Dermis blood vessel endothelial cell (primary cell): ENCODE data around the gene TPSD1. TPM values are rescaled to one million over a fixed set of nuclear protein-coding genes. Genes with fewer than 3 reads are reported as not detected.
"Not testable (repeated sequence)": the region's sequence is repeated elsewhere in the genome, so short reads cannot be mapped to it uniquely, and the experiment has no call there.

Source experiments
- DNase-seq: peaks from one replicate; pipeline ENCODE4 v3.0.0; 2010
- total RNA-seq: library from RNA; depleted of rRNA; stranded (reverse); fragments of >200 nt; gene quantifications from 2 replicates; pipeline ENCODE4 v1.2.3, GENCODE V29; 2014

The TPSD1 gene
- not detected in 2 replicates for total RNA-seq

DNA sequence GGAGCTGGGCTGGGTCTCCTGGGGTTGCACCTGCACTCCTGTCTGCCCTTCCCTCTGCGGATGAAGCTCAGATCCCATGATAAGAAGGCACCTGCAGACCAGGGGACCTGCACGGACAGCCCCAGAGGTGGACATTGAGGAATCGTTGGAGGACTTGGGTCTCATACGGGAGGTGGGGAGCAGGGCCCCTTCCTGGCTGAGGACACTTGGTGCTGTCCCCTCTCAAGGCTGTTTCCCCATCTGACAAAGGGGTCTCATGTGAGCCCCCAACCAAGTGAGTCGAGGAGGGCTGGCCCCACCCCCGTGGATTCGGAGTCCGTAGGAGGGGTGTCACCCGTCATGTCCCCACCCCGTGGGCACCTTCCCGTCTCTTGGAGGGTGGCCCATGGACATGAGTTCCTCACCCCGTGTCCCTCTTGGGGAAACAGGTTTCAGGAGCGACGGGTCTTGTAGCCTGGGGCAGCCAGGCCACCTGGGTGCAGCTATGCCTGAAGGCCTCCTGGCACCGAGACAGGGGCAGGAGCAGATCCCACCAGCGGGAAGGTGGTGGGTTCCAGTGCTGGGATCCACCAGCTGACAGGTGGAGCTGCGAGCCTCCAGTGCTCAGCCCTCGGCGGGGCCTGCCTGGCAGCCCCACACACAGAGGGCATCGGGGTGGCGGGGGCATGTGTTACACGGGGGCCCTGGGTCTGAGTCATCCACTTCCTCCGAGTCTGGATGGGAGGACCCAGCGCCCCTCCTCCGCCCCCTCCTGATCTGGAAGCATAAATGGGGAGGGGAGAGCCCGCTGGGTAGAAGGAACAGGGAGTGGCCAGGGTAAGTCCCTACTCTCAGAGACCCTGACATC, at the start of gene TPSD1:
TPSD1 (plus strand) TSS at position 794 of the 847 bp plus-strand sequence. CDS start 212 bp downstream, outside the sequence.
- DNase-seq = not testable (repeated sequence)

DNA sequence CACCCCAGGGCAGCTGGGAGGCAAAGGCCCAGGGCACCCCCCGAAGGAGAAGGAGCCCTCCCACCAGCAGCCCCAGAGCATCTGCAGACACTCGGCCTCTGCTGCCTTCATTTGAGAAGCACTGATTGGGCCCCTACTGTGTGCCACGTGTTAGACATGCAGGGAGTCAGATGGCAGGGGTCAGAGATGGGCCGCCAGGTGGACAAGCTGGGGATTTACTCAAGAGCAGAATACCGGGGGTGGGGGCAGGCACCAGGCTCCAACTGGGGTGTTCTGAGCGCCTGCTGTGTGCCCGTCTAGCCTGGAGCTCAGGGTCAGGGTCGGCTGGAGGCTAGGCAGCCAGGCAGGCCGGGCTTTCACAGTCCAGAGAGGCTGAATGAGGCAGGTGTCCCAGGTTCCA, 49.5 kb upstream of the TPSD1 start:
- DNase-seq = no peak

DNA sequence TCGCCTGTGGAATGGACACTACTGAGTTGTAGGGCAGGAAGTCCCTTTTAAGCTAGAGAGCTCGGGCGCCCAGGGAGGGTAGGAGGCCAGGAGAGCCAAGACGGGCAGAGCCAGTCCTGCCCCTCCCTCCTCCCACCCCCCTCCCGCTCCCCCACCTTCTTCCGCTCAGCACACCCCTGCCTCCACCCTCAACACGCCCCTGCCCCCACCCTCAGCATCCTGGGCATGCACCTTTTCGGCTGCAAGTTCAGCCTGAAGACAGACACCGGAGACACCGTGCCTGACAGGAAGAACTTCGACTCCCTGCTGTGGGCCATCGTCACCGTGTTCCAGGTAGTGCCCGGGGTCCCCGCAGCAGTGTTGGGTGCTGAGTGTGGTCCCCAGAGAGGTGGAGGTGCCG, 49.1 kb upstream of the TPSD1 start:
- DNase-seq = no peak

DNA sequence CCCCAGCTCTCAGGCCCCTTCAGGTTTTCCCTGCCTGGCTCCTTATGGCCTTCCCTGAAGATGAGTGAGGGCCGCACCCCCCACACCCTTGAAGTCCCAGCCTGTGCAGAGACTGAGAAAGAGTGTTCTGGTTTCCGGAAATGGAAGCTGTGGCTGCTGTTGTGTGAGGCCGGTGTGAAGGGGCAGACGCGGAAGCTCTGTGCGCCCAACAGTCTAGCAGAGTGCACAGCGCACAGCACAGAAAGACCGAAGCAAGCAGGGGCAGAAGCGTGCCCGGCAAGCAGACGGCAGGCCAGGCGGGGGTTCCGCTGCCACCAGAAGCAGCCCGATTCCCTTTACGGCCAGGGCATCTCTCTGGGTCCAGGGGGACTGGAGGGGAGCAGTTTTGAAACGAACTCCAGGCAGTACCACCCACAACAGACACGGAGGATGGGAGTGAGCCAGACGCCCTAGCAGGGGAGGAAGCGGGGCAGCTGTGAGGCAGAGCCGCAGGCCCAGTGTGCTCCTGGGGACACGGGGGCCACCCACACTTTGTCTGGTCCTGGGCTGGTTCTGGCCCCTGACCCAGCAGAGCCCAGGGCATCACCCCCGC, 47.5 kb upstream of the TPSD1 start:
- no peak for DNase-seq

DNA sequence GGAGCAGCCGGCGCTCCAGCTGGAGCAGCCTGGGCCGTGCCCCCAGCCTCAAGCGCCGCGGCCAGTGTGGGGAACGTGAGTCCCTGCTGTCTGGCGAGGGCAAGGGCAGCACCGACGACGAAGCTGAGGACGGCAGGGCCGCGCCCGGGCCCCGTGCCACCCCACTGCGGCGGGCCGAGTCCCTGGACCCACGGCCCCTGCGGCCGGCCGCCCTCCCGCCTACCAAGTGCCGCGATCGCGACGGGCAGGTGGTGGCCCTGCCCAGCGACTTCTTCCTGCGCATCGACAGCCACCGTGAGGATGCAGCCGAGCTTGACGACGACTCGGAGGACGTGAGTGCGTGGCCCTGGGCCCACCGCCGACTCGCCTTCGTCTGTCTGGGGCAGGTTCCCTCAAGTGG, 46.8 kb upstream of the TPSD1 start:
- DNase-seq = no peak

DNA sequence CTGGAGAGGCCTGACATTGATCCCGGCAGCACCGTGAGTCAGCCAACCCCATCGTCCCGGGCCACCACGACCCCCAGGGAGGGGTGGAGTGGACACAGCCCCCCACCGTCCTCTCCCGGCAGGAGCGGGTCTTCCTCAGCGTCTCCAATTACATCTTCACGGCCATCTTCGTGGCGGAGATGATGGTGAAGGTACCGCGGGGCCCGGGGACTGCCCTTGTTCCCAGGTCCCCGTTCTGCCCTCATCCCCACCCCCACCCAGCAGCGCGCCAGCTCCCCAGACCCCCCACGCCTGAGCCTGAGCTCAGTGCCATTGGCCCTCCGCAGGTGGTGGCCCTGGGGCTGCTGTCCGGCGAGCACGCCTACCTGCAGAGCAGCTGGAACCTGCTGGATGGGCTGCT, 45.4 kb upstream of the TPSD1 start:
- no peak for DNase-seq

DNA sequence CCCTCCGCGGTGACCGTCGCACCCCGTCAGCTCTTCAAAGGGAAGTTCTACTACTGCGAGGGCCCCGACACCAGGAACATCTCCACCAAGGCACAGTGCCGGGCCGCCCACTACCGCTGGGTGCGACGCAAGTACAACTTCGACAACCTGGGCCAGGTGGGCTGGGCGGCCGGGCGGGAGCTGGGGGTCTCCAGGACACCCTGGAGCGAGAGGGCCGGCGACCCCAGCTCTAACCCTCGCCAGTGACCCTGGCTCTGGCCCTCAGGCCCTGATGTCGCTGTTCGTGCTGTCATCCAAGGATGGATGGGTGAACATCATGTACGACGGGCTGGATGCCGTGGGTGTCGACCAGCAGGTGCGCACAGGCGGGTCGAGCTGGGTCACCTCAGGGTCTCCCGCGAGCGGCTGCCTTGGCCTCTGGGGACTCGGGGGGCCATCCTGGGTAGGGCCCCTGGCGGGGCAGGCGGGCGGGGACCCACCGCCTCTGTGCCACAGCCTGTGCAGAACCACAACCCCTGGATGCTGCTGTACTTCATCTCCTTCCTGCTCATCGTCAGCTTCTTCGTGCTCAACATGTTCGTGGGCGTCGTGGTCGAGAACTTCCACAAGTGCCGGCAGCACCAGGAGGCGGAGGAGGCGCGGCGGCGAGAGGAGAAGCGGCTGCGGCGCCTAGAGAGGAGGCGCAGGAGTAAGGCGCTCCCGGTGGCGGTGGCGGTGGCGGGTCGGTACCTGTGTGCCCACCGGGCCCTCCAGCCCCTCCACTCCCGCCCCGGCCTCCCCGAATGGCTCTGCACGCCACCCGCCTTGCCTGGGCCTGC, 44.2 kb upstream of the TPSD1 start:
- no peak for DNase-seq

DNA sequence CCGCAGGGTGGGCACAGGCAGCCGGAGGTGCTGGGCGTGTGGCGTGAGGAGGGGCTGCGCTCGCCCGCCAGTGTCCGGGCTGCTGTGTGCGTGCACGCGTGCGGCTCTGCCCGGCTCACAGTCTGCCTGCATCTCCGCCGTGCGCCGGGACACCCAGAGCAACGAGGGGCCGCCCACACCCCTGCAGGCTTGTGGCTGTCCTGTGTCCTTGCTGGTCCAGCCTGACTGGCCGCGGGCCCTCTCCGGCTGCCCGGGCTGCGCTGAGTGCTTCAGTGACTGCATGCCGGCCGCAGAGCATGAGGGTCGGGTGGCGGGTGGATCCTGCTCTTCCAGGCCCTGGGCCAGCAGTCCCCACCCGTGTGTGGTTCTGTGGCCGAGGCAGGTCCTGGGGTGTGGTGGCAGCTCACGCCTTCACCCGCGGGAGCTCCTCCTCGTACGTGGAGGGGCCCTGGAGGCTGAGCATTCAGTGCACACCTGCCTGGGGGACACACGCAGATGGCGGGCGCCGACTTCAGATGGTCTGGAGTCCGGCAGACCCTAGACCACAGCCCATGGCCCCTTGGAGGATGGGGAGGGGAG, 43.2 kb upstream of the TPSD1 start:
- no peak for DNase-seq

DNA sequence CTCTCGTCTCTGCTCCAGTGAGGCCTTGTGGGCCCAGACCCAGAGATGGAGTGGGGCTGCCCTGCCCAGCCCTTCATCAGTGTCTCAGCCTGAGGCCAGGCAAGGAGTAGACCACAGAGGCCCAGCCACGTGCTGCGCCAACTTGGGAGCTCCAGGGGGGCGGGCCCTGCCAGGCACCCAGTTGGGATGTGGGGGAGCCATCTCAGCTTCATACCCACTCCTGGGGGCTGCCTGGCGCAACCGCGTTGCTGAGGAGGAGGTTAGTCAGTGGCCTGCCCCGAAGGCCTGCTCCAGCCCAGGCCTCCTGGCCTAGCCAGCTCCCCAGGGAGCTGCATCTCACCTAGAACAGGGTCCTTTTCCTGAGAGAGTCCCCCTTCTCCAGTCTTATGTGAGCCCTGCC, 42.6 kb upstream of the TPSD1 start:
- no peak for DNase-seq

DNA sequence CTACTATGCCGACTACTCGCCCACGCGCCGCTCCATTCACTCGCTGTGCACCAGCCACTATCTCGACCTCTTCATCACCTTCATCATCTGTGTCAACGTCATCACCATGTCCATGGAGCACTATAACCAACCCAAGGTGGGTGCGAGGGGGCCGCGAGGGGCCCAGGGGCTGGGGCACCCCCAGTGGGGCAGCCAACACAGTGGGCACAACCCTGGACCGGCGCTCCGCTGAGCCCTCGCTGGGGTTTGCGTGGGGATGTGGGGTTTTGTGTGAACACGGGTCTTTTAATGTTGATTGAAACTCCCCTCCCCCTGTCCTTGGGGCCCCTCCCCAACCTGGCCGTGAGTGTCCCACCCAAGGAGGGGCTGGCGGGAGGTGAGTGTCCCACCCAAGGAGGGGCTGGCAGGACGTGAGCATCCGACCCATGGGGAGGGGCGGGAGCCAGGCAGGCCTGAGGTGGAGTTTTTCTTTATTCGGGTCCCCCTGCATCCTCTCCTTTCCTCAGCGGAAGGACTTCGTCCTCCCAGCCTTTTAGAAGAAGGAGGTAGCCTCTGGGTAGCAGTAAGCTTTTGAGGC, 42.0 kb upstream of the TPSD1 start:
- DNase-seq = no peak

DNA sequence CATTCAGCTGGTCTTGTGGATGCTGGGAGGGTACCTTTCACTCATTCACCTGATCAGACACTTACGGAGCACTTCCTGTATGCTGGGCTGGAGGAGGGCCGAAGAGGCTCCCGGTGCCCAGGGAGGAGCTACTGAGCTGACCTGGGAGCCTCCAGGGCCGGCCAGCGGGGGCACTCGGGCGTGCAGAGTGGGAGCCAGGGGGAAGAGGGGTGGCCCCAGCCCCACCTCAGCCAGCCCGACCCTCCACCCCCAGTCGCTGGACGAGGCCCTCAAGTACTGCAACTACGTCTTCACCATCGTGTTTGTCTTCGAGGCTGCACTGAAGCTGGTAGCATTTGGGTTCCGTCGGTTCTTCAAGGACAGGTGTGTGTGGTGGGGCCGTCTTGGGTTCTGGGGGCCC, 41.1 kb upstream of the TPSD1 start:
- no peak for DNase-seq

DNA sequence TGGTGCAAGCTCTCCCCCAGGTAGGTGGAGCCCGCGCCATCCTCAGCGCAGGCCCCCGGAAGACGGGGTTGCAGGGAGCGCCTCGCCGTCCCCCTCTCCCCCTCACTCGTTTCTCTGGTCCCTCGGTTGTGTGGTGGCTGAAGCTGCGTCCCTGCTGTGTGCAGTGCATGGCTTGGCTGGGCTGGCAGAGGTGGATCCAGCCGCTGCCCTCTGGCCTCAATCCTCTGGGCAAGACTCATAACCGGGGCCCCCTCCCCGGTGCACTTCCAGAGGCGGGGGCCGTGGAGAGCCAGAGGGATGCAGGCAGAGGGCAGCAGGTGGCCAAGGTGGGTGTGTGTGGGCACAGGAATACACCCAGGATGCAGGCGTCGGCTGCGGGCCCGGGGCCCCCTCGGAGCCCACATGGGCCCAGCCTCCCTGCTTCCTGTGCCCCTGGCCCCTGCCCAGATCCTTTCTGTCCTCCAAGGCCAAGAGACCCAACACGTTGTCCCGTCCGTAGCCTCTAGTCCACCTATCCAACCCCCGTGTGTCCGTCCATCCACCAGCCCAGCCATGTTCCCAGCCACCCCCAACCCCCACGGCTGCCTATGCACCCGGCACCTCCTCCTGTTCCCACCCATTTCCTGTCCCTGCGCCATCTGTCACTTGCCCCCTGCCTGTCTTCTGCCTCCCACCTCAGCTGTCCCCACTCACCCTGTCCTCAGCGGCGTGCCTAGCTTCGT, 40.1 kb upstream of the TPSD1 start:
- DNase-seq = no peak

DNA sequence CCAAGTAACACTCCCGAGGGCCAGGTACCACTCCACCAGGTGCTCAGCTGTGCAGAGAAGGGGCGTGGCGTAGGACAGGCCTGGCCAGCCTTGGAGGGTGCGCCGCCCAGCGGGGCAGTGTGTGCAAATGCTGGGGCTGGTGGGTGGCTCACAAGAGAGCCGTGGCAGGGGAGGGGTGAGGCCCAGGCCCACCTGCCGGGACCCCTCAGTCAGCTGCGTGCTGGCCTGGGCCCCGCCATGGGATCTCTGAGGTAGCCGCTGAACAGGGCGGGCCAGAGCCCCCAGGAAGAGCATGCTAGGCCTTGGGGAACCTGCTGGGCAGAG, 39.6 kb upstream of the TPSD1 start:
- no peak for DNase-seq

DNA sequence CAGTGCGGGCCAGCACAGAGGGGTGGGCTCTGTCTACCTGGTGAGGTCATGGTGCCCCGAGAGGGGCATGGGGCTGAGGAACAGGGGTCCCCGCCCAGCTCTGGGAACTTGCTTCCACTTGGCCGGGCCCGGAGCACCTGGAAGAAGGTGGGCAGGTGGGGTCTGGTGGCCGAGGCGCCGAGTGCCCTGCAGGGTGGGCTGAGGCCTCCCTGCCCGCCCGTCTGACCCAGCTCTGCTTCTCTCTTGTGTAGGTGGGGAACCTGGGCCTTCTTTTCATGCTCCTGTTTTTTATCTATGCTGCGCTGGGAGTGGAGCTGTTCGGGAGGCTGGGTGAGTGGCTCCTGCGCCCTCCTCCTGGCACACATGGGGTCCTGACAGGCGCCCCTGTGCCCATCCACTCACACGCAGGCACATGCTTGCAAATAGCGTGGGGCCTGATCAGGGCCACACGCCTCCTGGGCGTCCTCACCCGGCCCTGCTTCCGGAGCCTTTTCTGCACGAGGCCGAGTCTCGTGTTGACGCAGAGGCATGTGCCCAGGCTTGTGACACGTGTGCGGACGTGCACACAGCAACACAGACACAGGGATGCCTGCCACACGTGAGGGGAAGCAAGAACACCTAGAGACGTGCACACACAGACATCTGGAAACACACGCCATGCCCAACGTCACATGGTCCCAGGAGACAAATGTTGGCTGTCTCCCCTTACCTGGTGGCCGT, 39.0 kb upstream of the TPSD1 start:
- DNase-seq = no peak

DNA sequence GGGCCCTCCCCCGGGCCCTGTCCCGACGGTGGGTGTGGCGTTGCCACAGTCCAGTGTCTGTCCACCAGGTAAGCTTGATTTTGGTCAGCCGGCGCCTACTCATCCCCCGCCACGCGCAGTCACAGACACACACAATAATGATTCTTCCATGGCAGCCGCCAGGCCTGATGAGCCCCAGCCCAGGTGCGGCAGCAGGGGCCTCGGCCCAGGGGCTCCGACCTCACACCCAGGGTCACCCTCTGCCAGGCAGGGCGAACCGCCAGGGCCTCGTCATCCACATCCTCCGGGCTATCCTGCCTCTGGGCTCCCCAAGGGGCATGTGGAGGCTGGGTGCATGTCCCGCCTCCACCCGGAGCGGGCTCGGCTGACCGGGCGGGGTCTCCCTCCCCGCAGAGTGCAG, 38.3 kb upstream of the TPSD1 start:
- DNase-seq = no peak

DNA sequence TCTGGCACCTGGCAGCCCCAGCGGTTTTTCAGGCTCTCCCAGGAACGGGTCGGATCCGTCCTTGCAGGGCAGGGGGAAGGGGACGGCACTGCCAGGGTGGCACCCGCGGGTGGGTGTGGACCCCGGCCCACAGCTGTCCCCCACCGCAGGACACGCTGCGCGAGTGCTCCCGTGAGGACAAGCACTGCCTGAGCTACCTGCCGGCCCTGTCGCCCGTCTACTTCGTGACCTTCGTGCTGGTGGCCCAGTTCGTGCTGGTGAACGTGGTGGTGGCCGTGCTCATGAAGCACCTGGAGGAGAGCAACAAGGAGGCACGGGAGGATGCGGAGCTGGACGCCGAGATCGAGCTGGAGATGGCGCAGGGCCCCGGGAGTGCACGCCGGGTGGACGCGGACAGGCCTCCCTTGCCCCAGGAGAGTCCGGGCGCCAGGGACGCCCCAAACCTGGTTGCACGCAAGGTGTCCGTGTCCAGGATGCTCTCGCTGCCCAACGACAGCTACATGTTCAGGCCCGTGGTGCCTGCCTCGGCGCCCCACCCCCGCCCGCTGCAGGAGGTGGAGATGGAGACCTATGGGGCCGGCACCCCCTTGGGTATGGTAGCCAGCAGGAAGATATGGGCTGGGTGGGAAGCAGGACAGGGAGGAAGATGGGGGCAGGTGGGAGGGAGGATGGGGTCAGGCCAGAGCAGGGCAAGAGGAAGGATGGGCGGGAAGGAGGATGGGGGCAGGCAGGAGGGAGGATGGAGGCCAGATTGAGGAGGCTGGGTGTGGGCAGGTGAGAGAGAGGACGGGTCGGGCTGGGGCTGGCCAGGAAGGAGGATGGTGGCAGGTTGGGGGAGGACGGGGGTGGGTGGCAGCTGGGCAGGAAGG, 37.6 kb upstream of the TPSD1 start:
- DNase-seq = no peak

DNA sequence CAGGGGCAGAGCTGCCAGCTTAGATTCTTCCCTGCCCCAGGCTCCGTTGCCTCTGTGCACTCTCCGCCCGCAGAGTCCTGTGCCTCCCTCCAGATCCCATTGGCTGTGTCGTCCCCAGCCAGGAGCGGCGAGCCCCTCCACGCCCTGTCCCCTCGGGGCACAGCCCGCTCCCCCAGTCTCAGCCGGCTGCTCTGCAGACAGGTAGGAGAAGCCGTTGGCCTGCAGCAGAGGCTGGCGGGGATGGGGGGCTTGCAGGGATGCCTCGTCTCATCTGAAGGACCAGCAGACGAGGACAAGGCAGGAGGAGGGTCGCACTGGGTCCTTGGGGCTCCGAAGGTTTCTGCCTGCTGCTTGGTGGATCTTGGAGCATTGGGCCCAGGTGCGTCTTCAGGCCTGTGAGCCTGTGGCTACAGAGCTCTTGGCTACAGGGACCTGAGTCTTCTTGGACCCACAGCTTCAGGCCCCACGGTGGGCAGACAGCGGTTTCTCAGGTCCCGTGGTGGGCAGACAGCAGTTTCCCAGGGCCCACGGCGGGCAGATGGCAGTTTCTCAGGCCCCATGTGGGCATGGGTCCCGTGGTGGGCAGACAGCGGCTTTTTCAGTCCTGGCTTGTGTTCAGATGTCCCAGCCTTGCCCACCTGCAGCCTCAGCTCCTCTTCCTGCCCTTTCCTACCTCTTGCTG, 36.8 kb upstream of the TPSD1 start:
- no peak for DNase-seq

DNA sequence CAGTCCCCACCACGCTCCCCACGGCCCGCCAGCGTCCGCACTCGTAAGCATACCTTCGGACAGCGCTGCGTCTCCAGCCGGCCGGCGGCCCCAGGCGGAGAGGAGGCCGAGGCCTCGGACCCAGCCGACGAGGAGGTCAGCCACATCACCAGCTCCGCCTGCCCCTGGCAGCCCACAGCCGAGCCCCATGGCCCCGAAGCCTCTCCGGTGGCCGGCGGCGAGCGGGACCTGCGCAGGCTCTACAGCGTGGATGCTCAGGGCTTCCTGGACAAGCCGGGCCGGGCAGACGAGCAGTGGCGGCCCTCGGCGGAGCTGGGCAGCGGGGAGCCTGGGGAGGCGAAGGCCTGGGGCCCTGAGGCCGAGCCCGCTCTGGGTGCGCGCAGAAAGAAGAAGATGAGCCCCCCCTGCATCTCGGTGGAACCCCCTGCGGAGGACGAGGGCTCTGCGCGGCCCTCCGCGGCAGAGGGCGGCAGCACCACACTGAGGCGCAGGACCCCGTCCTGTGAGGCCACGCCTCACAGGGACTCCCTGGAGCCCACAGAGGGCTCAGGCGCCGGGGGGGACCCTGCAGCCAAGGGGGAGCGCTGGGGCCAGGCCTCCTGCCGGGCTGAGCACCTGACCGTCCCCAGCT, 35.7 kb upstream of the TPSD1 start:
- DNase-seq = no peak

DNA sequence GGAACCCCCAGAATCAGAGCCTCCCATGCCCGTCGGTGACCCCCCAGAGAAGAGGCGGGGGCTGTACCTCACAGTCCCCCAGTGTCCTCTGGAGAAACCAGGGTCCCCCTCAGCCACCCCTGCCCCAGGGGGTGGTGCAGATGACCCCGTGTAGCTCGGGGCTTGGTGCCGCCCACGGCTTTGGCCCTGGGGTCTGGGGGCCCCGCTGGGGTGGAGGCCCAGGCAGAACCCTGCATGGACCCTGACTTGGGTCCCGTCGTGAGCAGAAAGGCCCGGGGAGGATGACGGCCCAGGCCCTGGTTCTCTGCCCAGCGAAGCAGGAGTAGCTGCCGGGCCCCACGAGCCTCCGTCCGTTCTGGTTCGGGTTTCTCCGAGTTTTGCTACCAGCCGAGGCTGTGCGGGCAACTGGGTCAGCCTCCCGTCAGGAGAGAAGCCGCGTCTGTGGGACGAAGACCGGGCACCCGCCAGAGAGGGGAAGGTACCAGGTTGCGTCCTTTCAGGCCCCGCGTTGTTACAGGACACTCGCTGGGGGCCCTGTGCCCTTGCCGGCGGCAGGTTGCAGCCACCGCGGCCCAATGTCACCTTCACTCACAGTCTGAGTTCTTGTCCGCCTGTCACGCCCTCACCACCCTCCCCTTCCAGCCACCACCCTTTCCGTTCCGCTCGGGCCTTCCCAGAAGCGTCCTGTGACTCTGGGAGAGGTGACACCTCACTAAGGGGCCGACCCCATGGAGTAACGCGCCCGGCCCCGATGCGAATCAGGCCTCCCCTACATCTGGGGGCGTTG, 34.8 kb upstream of the TPSD1 start:
- no peak for DNase-seq
